GM19452 (cell line): Measurements from ENCODE around the gene UBN2.
"Not testable (repeated sequence)": the region's sequence is repeated elsewhere in the genome, so short reads cannot be mapped to it uniquely, and the experiment has no call there.

Experiments used
- ATAC-seq: cut with Tn5 transposase; IDR thresholded peaks from one replicate; pipeline ENCODE4 v1.9.1; 2021; ENCODE audit not compliant: unreplicated experiment

The UBN2 gene

GRCh38 chr7:139294241-139294640, 63.2 kb downstream of the UBN2 start:
- no peak for ATAC-seq

DNA sequence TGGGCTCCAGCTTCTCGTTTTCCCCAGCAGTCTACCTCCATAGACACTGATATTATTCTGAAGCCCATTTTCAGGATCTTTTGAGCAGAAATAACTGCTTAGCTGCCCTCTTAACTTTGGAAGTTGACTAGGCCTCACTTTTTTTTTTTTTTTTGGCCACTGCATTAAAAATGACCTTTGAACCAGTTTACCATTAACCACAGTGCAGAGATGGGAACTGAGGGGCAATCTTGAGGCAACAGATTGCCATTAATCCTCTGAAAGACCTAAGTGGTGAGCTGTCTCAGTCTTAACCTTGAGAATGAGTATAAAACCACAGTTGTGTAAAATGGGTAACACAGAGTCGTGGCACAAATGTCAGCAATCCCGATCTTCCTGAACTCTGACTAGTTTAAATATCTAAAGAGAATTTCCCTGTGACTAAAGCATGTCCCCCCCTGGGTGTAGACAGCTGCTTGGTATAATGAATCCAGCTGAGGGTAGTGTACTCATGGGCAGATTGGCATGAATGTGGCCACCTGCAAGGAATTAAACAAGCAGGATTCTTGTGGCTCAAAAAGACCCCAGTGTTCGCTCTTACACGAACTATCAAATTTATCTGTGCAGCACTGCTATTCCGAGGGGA, 64.0 kb downstream of the UBN2 start:
- ATAC-seq = no peak

DNA sequence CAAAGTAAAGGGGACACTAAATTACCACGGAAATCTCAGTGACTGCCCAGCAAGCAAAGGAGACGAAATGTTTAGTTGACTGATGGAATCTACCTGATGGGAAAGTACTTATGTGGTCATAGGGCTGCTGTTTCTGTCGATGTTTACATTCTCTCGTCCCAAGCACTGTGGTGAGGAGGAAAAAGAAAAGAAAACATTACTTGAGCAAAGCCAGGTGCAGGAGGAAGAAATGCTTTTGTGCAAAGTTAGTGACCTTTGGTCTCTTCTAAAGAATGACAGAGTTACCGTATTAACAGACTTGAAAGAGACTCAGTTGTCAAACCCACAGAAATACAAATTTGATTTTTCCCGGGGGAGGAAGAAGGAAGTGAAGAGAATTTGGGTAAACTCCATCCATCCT, 66.8 kb downstream of the UBN2 start:
- ATAC-seq = no peak

- no peak for ATAC-seq
Observed at GRCh38 chr7:139299296-139299695, 68.3 kb downstream of the UBN2 start.

DNA sequence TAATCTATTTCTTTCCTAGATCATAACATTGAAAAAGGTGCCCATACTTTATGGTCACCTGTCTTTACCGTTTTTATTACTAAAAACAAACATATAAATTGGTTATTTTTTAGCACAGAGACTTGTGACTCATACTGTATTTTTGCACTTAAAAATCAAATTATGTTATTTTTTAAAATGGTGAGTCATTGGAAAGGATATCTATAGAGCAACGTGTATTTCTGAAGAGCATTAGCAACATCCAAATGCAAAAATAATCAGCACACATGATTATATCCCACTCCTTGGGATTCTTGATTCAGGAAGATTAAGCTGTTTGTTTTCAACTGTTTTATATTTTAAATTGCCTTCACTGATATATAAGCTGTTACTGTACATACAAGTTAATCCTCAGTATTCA, 69.4 kb downstream of the UBN2 start:
- ATAC-seq = no peak

GRCh38 chr7:139304517-139304916, 73.5 kb downstream of the UBN2 start:
- no peak for ATAC-seq

- ATAC-seq = no peak
Observed at GRCh38 chr7:139317939-139318505, 87.0 kb downstream of the UBN2 start.

DNA sequence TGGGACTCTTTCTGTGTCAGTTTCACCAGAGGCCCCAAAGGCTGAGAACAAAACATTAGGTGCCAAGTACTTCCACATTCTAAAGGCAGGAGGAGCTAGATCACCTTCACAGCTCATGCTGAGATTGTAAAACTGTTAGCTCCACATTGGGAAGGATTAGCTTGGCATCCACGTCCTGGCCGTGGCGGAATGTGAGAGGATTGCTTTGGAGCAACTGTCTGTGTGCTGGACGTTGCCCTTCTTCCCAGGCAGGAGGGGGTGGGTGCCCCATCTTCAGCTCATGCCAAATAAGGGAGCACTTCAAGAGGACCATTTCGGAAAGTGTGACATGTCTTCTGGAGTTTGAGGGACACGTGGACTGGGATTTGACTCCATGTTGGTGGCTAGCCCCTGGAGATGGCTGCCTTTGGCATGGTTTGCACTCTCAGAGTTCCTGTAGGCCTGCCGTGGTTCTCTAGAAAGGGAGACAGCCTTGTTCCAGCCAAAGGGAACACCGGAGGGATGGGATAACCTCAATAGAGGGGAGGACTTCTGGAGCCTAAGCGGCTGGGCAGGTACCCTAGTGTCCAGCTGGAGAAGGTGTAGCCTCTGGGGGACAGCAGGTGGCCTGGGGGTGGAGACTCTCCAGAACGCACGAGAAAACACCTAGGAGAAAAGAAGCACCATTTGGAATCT, 90.2 kb downstream of the UBN2 start:
- ATAC-seq = no peak

GRCh38 chr7:139324709-139325108, 93.7 kb downstream of the UBN2 start:
- not testable (repeated sequence) for ATAC-seq

GRCh38 chr7:139328375-139328774, 97.3 kb downstream of the UBN2 start:
- ATAC-seq = no peak

GRCh38 chr7:139329119-139329518, 98.1 kb downstream of the UBN2 start:
- no peak for ATAC-seq

- ATAC-seq = no peak
Observed at GRCh38 chr7:139330333-139331030, 99.4 kb downstream of the UBN2 start.

- no peak for ATAC-seq
Observed at GRCh38 chr7:139332697-139333359, 101.8 kb downstream of the UBN2 start.

- ATAC-seq = not testable (repeated sequence)
Observed at GRCh38 chr7:139333443-139333842, 102.4 kb downstream of the UBN2 start.

DNA sequence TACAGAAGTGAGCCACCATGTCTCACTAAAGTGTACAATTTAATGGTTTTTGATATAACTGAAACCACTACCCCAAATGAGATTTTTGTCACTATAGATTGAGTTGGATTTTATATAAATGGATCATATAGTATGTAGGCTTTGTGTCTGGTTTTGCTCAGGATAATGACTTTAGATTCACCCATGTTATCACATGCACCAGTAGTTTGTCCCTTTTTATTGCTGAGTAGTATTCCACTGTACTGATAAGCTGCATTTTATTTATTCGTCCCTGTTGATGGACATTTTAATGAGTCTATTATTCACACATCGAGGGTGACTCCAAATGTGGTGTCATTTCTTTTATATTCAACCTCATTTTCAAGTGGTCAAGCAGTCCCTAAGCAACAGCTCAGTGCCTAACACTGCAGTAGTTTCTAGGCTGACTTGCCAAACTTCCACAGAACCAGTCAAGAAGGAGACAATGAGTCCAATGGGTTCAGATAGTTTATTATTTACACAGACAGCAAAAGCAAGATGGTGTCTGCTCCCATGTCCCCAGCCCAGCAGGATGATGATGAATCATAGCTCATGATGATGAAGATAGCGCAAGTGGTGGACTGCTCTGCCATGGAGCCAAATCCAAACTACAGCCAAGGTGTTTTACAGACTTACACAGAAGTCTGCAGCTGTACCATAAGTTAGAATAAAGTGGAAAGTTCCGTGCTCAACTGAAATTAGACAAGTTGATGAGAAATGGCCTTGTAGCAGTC, 103.5 kb downstream of the UBN2 start:
- no peak for ATAC-seq

GRCh38 chr7:139339025-139339424, 108.0 kb downstream of the UBN2 start:
- ATAC-seq = no peak

GRCh38 chr7:139339698-139340036, 108.6 kb downstream of the UBN2 start:
- ATAC-seq = no peak

DNA sequence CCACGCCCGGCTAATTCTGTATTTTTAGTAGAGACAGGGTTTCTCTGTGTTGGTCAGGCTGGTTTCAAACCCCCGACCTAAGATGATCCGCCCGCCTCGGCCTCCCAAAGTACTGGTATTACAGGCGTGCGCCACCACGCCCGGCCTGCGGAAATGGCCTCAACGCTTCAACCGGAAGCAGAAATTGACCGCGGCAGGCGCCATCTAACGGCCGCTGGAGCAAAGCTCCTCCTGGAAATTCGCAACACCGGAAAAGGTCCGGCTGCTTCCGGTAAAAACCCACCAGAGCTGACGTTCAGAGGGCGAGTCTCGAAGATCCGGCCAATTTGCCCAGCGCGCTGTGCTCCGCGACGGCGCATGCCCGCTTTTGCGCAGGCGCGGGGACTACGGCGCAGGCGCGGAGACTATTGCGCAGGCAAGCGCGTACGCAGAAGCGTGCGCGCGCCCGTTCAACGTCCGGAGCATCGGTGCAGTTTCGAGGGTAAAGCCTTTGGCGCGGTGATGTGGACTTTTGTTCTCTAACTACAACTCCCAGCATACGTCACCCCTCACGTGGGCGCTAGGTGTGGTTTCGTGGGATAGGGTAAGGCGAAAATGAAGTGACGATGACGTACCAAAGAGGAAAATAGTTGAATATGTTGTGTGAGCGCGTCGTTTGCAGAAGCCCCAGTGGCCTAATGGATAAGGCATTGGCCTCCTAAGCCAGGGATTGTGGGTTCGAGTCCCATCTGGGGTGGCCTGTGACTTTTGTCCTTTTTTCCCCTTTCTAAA, 109.2 kb downstream of the UBN2 start:
- peak; percentile 84 for ATAC-seq

- ATAC-seq = no peak
Observed at GRCh38 chr7:139340808-139341057, 109.7 kb downstream of the UBN2 start.

DNA sequence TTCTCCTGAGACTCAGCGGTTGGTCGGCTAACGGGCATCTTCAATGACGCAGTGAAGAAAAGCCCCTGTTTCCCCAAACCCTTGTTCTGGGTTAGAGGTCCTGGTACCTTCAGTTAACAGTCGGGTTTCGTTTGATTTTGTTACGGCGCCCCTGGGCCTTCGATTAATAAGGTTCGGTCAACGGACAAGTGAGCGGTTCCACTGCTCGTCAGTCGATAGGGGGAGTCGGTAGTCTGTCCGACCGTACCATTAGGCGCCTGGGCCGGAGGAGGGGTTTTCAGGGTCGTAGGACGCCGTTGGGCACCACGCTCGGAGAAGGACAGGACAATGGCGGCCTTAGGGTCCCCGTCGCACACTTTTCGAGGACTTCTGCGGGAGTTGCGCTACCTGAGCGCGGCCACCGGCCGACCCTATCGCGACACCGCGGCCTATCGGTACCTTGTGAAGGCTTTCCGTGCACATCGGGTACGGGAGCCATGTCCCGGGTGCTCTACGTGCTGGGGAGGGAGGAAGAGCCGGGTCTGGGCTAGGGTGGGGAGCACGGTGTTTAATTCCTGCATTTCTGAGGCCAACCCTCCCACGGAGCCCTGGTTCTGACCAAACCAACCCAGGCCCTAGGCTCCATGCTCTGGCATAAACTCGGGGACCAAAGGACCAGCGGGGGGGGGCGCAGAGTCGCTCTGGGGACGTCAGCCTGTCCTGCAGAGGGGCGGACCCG, 110.2 kb downstream of the UBN2 start, which contains the start of gene FMC1:
Gene FMC1 (plus strand): TSS at position 280 of the 718 bp plus-strand sequence. CDS start 48 bp downstream, at position 328.
- ATAC-seq = peak; percentile 47
